Caki2 (cell line): ENCODE data around the gene PPCDC. TPM values are rescaled to one million over a fixed set of nuclear protein-coding genes. Genes with fewer than 3 reads are reported as not detected.

ENCODE experiments used
- DNase-seq: peaks from one replicate; pipeline ENCODE4 v3.0.0-alpha.2; 2015; ENCODE audit warnings: low read depth
- in situ Hi-C: cut with HindIII; loops from 2 replicates; pipeline ENCODE4 v1.10.0; 2016; ENCODE audit warnings: low sequenced_read_pairs, low pct_unique_long_range_greater_than_20kb, mixed read lengths
- total RNA-seq: library from RNA; depleted of rRNA; stranded (reverse); fragments of >200 nt; shearing (Covaris generic); gene quantifications from 2 replicates; pipeline ENCODE4 v1.2.3, GENCODE V29; 2014; ENCODE audit warnings: low replicate concordance

The PPCDC gene
- total RNA-seq, 1 experiment from 2014 or later = 38.3 TPM

DNA sequence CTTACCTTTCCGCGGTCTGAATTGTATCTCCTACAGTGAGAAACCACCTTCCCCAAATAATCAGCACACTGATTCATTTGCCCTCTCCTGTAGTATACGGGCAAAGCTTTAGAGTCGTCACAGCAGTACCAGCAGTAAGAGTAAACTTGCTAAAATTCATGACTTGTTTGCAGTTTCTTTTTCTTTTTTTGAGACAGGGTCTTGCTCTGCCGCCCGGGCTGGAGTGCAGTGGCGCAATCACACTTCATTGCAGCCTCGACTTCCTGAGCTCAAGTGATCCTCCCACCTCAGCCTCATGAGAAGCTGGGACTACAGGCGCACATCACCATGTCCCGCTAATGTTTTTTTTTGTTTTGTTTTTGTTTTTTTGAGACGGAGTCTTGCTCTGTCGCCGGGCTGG, 16.2 kb upstream of the PPCDC start:
- DNase-seq = no peak
- in situ Hi-C loops = no loop called here

DNA sequence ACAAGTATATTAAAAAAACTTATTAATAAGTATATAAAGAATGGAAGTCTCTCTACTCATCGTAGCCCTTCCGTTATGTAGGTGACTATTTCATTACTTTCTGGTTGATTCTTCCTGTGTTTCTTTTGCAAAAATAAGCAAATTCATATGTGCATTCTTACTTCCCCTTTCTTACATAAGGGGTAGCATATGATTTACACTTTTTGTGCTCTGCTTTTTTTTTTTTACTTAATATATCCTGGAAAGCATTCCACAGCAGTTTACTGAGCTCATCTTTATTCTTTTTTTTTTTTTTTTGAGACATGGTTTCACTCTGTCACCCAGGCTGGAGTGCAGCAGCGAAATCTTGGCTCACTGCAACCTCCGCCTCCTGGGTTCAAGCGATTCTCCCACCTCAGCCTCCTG, 15.2 kb upstream of the PPCDC start:
- in situ Hi-C loops = no loop called here
- DNase-seq = no peak

DNA sequence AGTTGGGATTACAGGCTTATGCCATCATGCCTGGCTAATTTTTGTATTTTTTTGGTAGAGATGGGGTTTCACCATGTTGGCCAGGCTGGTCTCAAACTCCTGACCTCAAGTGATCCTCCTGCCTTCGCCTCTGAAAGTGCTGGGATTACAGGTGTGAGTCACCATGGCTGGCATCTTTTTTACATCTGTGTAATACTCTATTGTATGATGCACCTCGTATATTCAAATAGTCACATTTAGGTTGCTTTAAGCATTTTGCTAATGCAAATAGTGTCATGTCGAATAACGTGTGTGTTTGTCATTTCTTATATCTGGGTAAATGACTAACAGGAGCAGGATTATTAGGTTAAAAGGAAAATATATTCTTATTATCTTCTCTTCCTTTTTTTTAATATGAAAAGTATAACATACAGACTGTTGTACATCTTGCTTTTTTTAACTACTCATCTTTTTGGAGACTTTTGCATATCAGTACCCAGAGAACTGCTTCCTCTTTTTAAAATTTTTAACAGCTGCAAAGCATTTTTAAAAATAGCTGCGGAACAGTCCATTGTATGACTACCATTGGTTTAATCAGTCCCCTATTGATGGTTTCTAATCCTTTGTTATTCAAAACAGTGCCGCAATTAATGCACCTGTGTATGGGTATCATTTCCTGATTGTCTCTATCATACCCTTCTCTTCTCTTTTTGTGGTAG, 14.6 kb upstream of the PPCDC start:
- DNase-seq = no peak
- in situ Hi-C loops = no loop called here

DNA sequence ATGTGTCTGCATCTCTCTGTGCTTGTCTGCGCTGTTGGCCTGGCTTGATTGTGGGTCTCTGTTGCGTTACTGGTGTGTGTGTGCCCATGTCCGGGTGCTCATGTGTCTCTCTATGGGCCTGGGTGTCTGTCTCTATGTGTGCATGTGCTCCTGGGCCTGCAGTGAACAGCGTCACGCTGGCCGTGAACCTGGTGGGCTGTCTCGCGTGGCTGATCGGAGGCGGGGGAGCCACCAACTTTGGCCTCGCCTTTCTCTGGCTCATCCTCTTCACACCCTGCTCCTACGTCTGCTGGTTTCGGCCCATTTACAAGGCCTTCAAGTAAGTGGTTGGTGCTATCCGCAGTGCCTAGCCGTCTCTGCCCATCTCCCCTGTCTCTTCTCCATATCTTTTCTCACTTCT, 7.0 kb upstream of the PPCDC start:
- in situ Hi-C loops = no loop called here
- DNase-seq = no peak

DNA sequence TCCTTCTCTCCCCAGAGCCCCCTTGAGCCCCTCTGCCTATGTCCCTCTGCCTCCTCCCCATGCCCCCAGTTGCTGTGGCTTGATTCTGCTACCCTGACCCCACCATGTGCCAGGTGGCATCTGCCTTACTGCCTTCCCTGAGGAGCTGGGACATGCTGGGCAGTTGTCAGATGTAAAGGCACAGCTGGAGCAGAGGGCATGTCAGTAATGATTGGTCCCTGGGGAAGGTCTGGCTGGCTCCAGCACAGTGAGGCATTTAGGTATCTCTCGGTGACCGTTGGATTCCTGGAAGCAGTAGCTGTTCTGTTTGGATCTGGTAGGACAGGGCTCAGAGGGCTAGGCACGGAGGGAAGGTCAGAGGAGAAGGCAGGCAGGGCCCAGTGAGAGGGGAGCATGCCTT, 3.5 kb upstream of the PPCDC start:
- in situ Hi-C loops = no loop called here

DNA sequence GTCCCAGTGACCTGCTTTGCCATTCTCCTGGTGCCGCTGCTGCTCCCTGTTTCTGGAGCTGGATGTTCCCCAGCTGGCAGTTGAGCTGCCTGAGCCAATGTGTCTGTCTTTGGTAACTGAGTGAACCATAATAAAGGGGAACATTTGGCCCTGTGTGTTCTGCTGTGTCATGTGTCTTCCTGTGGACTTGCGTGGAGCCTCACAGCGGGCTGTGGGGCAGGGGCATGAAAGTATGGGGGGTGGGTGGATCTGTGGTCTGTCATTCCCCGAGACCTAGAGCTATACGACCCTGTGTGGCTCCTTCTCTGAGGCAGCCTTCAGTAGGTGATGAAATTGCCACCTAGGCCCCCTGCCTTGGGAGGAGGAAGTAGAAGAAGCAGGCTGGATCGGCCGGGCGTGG, 2.0 kb upstream of the PPCDC start:
- in situ Hi-C loops = no loop called here
- no peak for DNase-seq

More for the DNA sequence above, 3.5 kb upstream of the PPCDC start:
- DNase-seq = no peak

DNA sequence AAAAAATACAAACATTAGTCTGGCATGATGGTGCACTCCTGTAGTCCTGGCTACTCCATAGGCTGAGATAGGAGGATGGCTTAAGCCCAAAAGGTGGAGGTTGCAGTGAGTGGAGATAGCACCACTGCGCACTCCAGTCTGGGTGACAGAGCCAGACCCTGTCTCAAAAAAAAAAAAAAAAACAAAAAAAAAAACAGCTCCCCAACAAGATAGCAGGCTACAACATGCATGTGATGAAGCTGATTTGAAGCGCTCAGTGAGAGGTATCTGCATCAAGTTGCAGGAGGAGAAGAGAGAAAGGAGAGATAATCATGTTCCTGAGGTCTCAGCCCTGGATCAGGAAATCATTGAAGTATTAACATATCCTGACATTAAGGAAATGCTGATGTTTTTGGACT, 608 bp upstream of the PPCDC start:
- in situ Hi-C loops = no loop called here

DNA sequence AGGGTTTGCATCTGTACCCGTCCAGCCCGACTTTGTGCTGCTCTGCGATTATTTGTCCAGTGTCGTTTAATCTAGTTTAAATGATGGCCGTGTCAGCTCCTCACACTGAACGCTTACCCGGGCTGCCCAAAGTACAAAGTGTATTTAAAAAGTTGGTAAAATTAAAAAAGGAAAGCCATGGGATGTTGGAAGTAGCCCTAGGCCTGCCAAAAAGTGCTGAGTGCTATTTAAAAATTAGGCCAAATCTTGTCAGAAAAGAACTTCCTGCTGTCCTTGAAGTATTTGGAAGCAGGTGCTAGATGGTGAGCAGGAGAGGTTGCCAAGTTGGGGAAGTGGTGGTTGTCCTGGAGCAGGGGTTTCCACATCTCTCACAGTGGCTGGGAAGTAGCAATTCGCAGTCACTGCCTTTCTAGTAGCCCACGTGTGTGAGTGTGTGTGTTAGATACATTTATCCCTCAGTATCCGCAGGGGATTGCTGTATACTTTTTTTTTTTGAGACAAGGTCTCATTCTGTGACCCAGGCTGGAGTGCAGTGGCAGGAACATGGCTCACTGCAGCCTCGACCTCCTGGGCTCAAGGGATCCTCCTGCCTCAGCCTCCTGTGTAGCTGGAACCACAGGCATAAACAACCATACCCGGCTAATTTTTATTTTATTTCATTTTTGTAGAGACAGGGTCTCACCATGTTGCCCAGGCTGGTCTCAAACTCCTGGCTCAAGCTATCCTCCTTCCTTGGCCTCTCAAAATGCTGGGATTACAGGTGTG, 664 bp downstream of the PPCDC start:
- peak; percentile 19 for DNase-seq
- in situ Hi-C loops = no loop called here

More for the DNA sequence above, 608 bp upstream of the PPCDC start:
- no peak for DNase-seq

DNA sequence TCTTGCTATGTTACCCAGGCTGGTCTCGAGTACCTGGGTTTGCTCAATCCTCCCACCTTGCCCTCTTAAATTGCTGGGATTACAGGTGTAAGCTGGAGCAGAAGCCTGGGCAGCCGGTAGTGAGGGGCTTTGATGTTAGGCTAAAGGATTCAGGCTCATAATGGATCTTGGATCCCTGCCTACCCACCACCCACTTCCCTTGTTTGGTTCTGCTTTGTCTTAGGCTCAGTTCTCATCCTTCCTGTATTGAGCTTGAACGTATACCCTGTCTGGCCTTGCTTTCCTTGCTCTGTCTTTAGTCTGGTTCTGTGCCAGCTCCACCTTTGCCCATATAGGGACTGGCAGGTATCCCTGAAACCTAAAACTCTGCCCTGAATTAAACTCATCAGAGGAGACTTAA, 1.7 kb downstream of the PPCDC start:
- in situ Hi-C loops = no loop called here
- no peak for DNase-seq

DNA sequence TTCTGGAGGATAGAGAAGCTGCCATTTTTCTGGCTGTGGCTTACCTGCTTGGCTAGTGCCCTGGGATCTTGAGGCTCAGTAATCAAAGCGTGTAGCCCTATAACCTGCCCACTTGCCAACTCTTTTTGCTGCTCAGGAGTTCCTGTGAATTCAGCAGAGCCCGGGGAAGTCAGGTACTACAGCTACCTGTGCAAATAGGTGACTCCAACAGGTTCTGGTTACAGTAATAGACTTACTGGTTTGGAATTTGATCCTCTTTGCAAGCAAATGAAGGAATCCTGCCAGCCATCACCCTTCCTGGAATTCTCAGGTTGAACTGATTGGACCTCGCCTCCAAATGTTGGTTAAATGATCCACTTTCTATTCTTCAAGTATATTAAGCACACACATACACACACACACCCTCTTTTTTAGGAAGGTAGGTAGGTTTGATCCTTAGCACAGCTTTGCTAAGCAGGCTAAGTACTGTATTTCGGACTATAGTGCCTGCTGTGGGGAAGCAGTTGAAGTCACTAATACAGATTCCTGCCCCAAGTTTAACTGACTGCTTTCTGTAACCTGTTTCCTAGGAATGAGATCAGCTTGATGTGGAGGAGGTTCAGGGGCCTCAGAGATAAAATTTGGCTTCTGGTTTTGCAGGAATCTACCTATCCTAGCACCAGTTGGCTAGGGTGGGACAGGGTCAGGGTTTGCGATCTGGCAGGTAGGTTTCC, 2.3 kb downstream of the PPCDC start:
- in situ Hi-C loops = no loop called here
- no peak for DNase-seq

DNA sequence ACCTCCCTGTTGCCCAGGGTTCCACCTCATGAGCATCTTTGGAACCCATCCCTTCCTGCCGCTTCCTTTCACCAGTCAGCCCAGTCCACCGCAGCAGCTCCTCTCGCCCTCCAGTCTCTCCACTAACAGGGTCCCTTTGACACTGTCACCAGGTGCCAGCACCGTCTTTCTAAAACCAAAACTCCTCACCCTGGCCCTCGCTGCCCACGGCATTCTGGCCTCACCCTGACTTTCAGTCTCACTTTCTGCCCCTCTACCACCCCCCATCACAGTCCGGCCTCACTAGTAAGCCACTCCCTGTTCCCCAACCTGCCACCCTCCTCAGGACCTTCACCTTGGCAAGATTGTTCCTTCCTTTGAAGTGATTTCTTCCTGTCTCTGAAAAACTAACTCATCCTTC, 4.2 kb downstream of the PPCDC start:
- no peak for DNase-seq
- in situ Hi-C loops = no loop called here

DNA sequence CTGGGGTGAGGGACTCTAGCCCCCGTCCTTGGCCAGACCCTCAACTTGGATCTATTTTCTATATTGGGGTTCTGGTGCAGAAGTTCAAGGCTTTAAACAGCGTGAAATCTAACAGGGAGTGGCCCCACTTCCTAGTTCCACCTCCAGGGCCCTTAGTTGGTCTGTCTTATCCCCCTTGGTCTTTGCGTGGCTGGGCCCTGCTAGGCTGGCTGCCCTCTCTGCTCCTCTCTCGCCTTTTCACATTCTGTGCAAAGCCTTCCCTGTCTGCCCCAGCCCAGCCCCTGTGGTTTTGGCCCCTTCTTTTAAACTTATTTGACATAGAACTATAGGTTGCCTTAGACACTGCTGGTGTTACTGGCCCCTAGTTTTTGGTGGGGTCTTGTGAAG, 5.6 kb downstream of the PPCDC start:
- no peak for DNase-seq
- in situ Hi-C loops = no loop called here

DNA sequence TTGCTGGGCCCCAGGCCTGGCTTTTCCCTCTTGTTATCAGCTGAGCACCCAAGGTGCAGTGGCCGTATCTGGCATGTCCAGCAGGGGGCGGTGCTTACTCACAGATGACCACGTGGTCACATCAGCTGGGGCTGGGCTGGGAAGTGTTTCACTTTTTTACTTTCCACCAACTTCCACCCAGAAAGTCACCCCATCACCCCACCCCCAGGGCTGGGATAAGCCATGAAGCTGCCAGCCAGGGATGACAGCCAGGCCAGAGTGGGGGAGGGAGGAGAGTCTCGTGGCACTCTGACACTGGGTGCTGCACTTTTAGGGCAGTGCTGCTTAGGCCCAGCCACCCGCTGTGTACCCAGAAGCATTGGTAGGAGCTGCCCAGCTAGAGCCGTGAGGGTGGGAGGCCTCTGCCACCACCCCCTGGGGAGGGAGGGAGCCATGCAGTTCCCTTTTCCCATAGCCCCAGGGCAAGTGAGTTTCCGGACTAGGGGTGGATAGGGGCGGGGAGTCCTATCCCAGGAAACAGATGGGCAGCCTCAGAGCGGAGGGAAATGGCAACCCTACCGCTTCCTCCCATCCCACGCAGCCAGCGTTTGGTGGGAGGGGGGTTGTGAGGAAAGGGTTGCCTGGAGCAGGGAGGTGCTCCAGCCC, 6.1 kb downstream of the PPCDC start:
- DNase-seq = peak; percentile 72

DNA sequence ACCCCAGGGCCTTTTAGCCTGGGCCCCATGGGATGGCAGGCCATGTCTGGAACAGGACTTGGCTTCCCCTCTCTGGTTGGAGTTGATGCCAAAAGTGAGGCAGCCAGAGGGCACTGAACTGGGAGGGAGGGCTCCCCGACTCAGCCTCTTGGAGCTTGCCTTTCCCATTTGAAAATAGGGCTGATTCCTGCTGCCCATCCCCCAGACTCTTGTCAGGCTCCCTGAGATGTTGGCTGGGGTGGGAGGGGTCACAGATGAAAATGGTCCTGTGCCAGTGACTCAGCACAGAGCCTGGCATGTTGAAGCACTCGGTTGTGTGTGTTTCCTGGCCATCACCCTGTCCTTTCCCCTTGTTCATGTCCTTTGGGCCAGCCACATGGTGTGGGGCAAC, 6.6 kb downstream of the PPCDC start:
- peak; percentile 24 for DNase-seq
- in situ Hi-C loops = no loop called here

More for the DNA sequence above, 6.1 kb downstream of the PPCDC start:
- in situ Hi-C loops = no loop called here

DNA sequence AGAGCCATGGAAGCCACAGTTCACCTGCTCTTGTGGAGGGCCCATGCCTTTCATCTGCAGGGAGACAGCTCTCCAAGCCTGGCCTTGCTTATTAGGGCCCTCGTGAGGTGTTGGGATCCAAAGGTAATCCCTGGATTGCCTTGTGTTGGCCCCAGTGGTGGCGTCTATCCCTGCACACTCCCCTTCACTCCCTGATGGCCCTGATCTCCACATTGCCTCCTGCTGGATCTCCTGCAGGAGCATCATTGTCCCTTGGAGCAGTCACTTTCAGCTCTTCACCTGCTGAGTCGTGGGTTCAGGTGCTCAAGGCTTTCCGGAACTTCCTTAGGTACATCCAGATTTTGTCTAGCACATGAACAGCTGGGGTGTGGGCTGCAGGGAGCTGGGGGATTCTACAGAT, 7.0 kb downstream of the PPCDC start:
- in situ Hi-C loops = no loop called here
- no peak for DNase-seq

DNA sequence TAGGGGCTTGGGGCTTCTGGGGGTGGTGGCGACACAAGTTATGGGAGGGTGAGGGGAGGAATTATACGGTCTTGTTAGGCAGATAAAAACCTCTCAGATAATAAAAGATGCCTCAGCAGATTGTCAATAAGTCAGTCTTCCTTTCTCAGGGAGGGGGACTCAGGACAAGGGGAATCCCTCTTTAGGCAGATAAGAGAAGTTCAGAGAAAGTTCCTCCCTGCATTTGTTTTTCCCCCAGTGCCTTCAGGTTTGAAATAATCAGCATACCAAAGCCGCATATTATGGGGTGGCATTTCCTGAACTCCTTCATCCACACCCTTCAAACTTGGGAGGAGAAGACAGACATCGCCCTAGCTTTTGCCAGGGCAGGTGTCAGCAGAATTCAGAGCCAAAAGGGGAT, 8.5 kb downstream of the PPCDC start:
- DNase-seq = no peak
- in situ Hi-C loops = no loop called here

DNA sequence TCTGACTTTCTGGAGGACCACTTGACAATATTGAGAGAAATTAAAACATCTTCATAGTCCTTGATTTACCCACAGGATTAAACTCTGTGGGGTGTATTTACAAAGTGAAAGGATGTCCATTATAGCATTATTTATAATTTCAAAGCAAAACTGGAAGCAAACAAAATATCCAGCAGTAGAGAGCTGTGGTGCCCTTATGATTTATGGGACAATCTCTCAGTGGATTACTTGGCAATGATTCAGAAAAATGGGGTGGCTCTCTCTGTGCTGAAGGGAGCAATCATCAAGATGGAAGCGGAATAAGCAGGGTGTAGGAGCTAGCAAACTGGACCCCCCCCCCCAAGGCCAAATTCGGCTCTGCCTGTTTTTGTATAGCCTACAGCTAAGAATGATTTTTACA, 9.0 kb downstream of the PPCDC start:
- no peak for DNase-seq
- in situ Hi-C loops = no loop called here

DNA sequence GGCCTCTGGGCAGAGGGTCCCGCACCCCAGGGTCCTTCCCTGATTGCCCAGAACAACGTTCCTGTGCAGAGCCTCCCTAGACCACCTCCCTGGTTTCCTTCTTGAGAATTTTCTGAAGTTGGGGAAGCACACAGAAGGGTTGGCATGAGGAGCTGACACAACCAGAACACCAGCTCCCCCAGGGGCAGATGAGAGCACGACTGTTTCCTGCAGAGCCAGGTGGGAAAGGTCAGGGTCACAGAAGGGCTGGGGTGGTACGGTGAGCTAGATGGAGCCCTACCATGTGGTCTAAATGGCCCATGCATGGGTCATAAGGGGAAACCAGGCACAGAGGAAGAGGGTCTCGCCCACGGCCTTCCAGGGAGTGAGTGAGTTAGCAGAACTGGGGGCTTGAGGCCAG, 10.4 kb downstream of the PPCDC start:
- no peak for DNase-seq
- in situ Hi-C loops = no loop called here

DNA sequence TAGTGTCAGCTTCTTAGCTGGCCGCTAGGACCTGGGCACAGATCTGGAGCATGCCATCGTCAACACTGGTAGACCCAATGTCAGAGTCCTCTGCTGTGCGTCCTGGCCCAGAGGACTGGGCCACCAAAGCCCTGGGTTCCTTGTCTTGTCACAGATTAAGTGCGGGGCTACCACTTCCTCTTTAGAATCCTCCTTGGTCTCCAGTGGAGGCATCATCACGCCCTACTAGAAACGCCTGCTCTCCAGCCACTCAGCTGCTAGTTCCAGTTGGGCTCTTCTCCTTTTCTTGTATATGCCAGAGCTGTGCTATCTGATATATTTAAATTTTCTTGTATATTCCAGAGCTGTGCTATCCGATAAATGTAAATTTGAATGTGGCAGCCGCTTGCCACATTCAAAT, 11.2 kb downstream of the PPCDC start:
- no peak for DNase-seq
- in situ Hi-C loops = no loop called here
